LNCAP (cell line): ENCODE data around the gene JAK1.
A peak's percentile ranks its signal among the peaks of the same experiment; 100 is the strongest.

ENCODE experiments used
- TF ChIP-seq, protein P1 (sequence below): fragments of 450-650 bp; IDR thresholded peaks from 2 replicates; pipeline ENCODE4 v1.5.1; 2017; ENCODE audit warnings: mild to moderate bottlenecking

JAK1 gene

DNA sequence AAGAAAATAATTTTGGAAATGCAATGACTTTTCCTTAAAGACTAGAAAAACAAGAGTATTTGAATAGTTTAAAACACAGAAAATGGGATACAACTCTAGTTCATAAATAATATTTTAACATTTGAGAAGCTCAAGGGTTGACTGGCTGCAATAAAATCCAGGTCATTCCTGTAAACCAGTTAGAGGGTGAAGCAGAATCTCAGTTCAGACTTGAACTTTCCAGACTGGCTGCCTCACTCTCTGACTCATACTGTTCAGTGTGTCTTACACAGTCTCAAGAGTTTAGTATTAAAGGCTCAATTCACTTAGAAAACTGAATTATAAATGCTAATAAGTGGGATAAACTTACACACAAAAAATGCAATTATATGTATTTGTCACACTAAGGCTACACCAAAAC, 131.6 kb downstream of the JAK1 start:
- TF ChIP-seq, protein P1, sequence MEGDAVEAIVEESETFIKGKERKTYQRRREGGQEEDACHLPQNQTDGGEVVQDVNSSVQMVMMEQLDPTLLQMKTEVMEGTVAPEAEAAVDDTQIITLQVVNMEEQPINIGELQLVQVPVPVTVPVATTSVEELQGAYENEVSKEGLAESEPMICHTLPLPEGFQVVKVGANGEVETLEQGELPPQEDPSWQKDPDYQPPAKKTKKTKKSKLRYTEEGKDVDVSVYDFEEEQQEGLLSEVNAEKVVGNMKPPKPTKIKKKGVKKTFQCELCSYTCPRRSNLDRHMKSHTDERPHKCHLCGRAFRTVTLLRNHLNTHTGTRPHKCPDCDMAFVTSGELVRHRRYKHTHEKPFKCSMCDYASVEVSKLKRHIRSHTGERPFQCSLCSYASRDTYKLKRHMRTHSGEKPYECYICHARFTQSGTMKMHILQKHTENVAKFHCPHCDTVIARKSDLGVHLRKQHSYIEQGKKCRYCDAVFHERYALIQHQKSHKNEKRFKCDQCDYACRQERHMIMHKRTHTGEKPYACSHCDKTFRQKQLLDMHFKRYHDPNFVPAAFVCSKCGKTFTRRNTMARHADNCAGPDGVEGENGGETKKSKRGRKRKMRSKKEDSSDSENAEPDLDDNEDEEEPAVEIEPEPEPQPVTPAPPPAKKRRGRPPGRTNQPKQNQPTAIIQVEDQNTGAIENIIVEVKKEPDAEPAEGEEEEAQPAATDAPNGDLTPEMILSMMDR, result no peak

DNA sequence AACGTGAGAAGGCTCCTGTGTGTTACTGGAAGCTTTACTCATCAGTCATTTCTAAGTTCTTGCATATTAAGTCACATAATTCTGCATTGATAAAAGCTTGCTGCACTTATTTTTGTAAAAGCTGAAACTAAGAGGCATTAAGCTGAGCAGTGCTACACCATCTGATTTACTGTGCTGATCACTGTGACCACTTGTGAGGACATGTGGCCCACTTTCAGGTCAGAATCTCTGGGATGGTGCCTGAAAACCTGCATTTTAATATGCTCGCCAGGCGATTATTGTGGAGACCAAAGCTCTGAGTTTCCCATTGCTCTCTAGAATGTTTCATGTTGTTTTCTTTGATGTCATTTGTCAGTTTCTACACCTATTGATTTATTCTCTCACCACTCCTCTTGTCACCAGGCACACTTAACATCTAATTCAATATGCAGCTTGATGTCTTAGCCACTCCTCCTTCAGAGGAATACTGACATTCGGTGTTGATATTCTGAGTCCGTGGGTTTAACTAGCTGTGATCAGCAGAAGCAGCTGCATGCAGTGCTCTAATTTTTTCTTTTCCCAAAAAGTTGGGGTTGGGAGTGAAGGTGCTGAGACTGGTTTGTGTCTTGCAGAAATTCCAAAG, 136.2 kb downstream of the JAK1 start:
- TF ChIP-seq, protein P1, result no peak

DNA sequence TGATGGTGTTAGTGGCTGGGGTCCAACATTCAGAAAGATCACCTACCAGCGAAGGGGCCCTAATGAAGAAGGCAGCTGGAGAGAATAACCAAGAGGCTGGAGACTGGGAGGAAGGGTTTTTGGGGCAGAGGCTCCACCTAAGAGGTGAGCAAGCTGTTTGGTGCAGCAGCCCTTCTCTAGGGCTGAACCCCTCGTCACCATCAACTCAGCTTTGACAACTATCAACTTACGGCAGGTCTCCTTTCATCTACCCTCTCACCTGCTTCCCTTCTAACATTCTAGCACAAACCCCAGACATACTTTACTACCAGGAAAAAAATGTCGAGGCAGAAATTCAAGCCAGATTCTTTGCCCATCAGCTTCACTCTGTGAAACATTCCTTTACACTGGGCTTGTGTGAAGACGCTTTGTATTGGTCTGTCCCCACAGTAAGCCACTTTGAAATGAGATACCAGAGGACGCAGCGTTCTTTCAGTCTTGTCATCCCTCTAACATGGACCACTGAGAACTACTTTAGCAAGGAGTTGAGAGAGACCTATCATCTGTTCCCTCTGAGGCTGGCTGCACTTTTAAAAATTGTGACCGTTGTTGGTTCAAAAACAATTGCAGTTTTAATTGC, 136.8 kb downstream of the JAK1 start:
- TF ChIP-seq, protein P1, result no peak

GRCh38 chr1:64828829-64829228, 137.5 kb downstream of the JAK1 start:
- TF ChIP-seq, protein P1, result no peak

DNA sequence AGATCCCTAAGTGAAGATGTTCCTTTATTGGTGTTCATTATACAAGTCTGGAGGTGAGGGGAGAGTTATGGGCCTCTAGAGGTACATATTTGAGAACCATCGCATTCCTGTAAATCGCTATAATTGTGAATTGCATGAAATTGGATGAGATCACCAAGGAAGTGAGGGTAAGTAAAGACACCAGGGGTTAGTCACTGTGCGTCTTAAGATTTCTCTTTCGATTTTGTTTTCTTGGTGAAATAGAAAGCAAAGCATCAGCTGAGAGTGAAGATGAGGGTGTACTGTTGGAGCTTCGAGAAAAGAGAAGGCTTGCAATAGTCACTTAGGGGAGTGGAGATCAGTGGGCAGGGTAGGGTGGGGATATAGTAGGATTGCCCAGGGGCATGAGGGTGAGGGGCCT, 139.4 kb downstream of the JAK1 start:
- TF ChIP-seq, protein P1, result no peak

DNA sequence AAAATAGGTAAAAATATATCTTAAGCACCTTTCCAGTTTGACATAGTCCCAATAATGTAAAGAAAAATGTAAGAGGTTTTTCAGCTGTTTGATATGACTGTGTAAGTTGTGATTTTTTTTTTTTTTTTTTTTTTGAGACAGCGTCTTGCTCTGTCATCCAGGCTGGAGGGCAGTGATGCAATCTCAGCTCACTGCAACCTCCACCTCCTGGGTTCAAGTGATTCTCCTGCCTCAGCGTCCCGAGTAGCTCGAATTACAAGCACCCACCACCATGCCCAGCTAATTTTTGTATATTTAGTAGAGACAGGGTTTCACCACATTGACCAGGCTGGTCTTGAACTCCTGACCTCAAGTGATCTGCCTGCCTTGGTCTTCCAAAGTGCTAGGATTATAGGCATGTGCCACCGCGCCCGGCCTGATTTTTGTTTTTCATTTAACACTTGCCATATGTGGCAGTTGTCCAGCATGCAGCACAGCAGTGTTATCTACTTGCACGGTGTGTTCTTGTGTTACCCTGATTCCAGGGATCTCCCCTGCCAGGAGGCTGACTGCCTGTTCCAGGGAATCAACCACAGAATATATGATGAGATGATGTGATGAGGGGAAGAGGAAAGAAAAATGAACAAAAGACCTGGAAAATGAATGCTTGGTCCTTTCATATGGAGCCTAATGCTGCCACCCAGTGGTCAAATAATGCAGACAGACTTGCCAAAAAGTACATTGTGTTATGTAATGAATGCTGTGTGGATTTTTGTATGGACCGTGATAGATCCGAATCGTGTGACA, 142.5 kb downstream of the JAK1 start:
- TF ChIP-seq, protein P1, result peak; percentile 83

DNA sequence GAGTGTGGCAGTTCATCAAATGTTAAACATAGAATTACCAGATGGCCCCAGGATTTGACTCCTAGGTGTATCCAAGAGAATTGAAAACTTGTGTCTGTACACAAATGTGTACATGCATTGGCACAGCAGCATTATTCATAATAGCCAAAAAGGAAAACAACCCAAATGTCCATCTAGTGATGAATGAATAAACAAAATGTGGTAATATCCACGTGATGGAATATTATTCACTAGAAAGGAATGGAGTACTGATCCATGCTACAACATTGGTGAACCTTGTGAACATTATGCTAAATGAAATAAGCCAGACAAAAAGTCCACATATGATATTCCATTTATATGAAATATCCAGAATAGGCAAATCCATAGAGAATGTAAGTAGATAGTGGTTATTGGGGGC, 143.7 kb downstream of the JAK1 start:
- TF ChIP-seq, protein P1, result no peak
